Measurements from ENCODE around the gene SLC22A16. TPM values are rescaled to one million over a fixed set of nuclear protein-coding genes. Genes with fewer than 3 reads are reported as not detected.

Gene SLC22A16
- total and polyA plus RNA-seq, 4 donors: 0.08 to 22.5 TPM; not detected in 2

- TF ChIP-seq REST (IDR thresholded peaks at IDR 0.05) (no peak), RAD21 (IDR thresholded peaks at IDR 0.05) (no peak), MAX (IDR thresholded peaks at IDR 0.05) (no peak)
These were observed 1.3 kb downstream of the SLC22A16 start (continued) for GRCh38 chr6:110475066-110475653.

- no peaks in the 10 kb centered on the region for H3K27me3 ChIP-seq (ENCODE audit: control insufficient read depth in 4 of 4, insufficient read depth in 4 of 4, low read length in 3 of 4)
- 90% methylated on average over 4 of the region's 4 CpGs for WGBS
These were observed 1.9 kb downstream of the SLC22A16 start for GRCh38 chr6:110474500-110474899.

GRCh38 chr6:110472739-110473138, 3.7 kb downstream of the SLC22A16 start:
- H3K9me3 ChIP-seq (ENCODE audit: control insufficient read depth in 4 of 4, low read length in 3 of 4): no peaks in the 10 kb centered on the region
- no peak overlapping the region for H3K27ac ChIP-seq (ENCODE audit: low read depth in 1 of 2, low read length in 2 of 2)
- WGBS: 94% methylated on average over 4 of the region's 4 CpGs
- peaks cover 0 to 2% (median 0%) of the 10 kb centered on the region in 4 donors for H3K4me1 ChIP-seq (ENCODE audit: control insufficient read depth in 4 of 4, insufficient read depth in 4 of 4, low read length in 3 of 4)
- H3K36me3 ChIP-seq (ENCODE audit: control insufficient read depth in 4 of 4, insufficient read depth in 3 of 4, low read depth in 1 of 4, low read length in 3 of 4): no peaks in the 10 kb centered on the region
- no peak overlapping the region for H3K9ac ChIP-seq (ENCODE audit: low read depth in 1 of 2, low read length in 2 of 2)
- peak; percentile 27 for DNase-seq (ENCODE audit: low spot score)
- no peak overlapping the region for H3K4me3 ChIP-seq (ENCODE audit: low read depth in 1 of 3, low read length in 3 of 3)
- TF ChIP-seq NR2F2 (IDR thresholded peaks at IDR 0.05): no peak
- TF ChIP-seq FOXA2 (IDR thresholded peaks at IDR 0.05): no peak
- TF ChIP-seq EGR1 (IDR thresholded peaks at IDR 0.05; ENCODE audit: low read depth in 2 of 2): no peak
- no peak for TF ChIP-seq ATF3 (IDR thresholded peaks at IDR 0.05)
- TF ChIP-seq FOXA1 (IDR thresholded peaks at IDR 0.05): no peak
- no peak for TF ChIP-seq SP1 (IDR thresholded peaks at IDR 0.05)
- TF ChIP-seq TAF1 (conservative IDR thresholded peaks at IDR 0.05): no peak
- TF ChIP-seq YY1 (IDR thresholded peaks at IDR 0.05): no peak
- TF ChIP-seq RAD21 (IDR thresholded peaks at IDR 0.05): no peak
- no peak for TF ChIP-seq RXRA (IDR thresholded peaks at IDR 0.05)
- no peaks in the 10 kb centered on the region for H3K27me3 ChIP-seq (ENCODE audit: control insufficient read depth in 4 of 4, insufficient read depth in 4 of 4, low read length in 3 of 4)

More at GRCh38 chr6:110474500-110474899, 1.9 kb downstream of the SLC22A16 start:
- Histone ChIP-seq H3K4me3 (ENCODE audit: low read depth in 1 of 3, low read length in 3 of 3) (no peak overlapping the region), H3K9me3 (ENCODE audit: control insufficient read depth in 4 of 4, low read length in 3 of 4) (no peaks in the 10 kb centered on the region), H3K4me1 (ENCODE audit: control insufficient read depth in 4 of 4, insufficient read depth in 4 of 4, low read length in 3 of 4) (peaks cover 0 to 4% (median 0%) of the 10 kb centered on the region in 4 donors), H3K36me3 (ENCODE audit: control insufficient read depth in 4 of 4, insufficient read depth in 3 of 4, low read depth in 1 of 4, low read length in 3 of 4) (no peaks in the 10 kb centered on the region), H3K27ac (ENCODE audit: low read depth in 1 of 2, low read length in 2 of 2) (no peak overlapping the region), H3K9ac (ENCODE audit: low read depth in 1 of 2, low read length in 2 of 2) (no peak overlapping the region)
- peak; percentile 34 for DNase-seq (ENCODE audit: low spot score)
- no peak for TF ChIP-seq ZBTB33 (IDR thresholded peaks at IDR 0.05)
